HEK293T (cell line): ENCODE measurements around the gene MAGI3.

Source experiments
- BHLHE40 ChIP-seq: fragments of 450-650 bp; IDR thresholded peaks from 2 replicates; pipeline ENCODE4 v1.6.1; 2016; ENCODE audit warnings: mild to moderate bottlenecking, moderate library complexity, borderline replicate concordance
- CTBP1 ChIP-seq: fragments of 450-650 bp; IDR thresholded peaks from 2 replicates; pipeline ENCODE4 v1.6.1; 2016; ENCODE audit warnings: borderline replicate concordance
- ELF4 ChIP-seq: fragments of 450-650 bp; IDR thresholded peaks from 2 replicates; pipeline ENCODE4 v1.6.1; 2017; ENCODE audit warnings: antibody characterized with exemption
- FOXA1 ChIP-seq: fragments of 450-650 bp; IDR thresholded peaks from 2 replicates; pipeline ENCODE4 v1.6.1; 2016; ENCODE audit warnings: mild to moderate bottlenecking
- FOXK2 ChIP-seq: fragments of 450-650 bp; IDR thresholded peaks from 2 replicates; pipeline ENCODE4 v1.6.1; 2016; ENCODE audit warnings: mild to moderate bottlenecking
- FOXM1 ChIP-seq: fragments of 450-650 bp; IDR thresholded peaks from 2 replicates; pipeline ENCODE4 v1.6.1; 2017; ENCODE audit warnings: mild to moderate bottlenecking, borderline replicate concordance
- HDGF ChIP-seq: fragments of 450-650 bp; IDR thresholded peaks from 2 replicates; pipeline ENCODE4 v1.6.1; 2017; ENCODE audit warnings: antibody characterized with exemption, borderline replicate concordance
- L3MBTL2 ChIP-seq: fragments of 450-650 bp; conservative IDR thresholded peaks from 2 replicates; pipeline ENCODE4 v1.6.1; 2016; ENCODE audit warnings: mild to moderate bottlenecking
- NFRKB ChIP-seq: fragments of 450-650 bp; IDR thresholded peaks from 2 replicates; pipeline ENCODE4 v1.6.1; 2016; ENCODE audit warnings: mild to moderate bottlenecking, moderate library complexity
- SP1 ChIP-seq: fragments of 450-650 bp; IDR thresholded peaks from 2 replicates; pipeline ENCODE4 v1.6.1; 2017
- SUZ12 ChIP-seq: fragments of 450-650 bp; IDR thresholded peaks from 2 replicates; pipeline ENCODE4 v1.6.1; 2016; ENCODE audit warnings: mild to moderate bottlenecking
- TARDBP ChIP-seq: fragments of 450-650 bp; IDR thresholded peaks from 2 replicates; pipeline ENCODE4 v1.6.1; 2016
- ZNF384 ChIP-seq: fragments of 450-650 bp; IDR thresholded peaks from 2 replicates; pipeline ENCODE4 v1.6.1; 2016

- TF ChIP-seq SP1 (no peak), BHLHE40 (no peak), TARDBP (no peak), ZNF384 (no peak), ELF4 (no peak), FOXK2 (no peak), CTBP1 (no peak), FOXA1 (no peak), FOXM1 (no peak), SUZ12 (no peak), NFRKB (no peak), HDGF (no peak), L3MBTL2 (no peak)
Measured at GRCh38 chr1:113582084-113582483, 191.8 kb downstream of the MAGI3 start.
